HepG2 (cell line): ENCODE measurements around the gene LDLRAD4.

Experiments used
- ARNT ChIP-seq: fragments of 450-650 bp; IDR thresholded peaks from 2 replicates; pipeline ENCODE4 v1.6.1; 2017
- ATF7-NPFF ChIP-seq: sonication (generic); formaldehyde crosslinking; IDR thresholded peaks from 2 replicates; pipeline ENCODE4 v1.8.1; 2023; ENCODE audit warnings: mild to moderate bottlenecking, low read depth, missing genetic modification reagents, moderate library complexity
- CAMTA2 ChIP-seq: sonication (generic); formaldehyde crosslinking; IDR thresholded peaks from 2 replicates; pipeline ENCODE4 v1.4.0; 2020; ENCODE audit warnings: mild to moderate bottlenecking, missing genetic modification reagents, borderline replicate concordance
- E2F5 ChIP-seq: sonication (generic); formaldehyde crosslinking; conservative IDR thresholded peaks from 2 replicates; pipeline ENCODE4 v1.4.0; 2020; ENCODE audit warnings: missing genetic modification reagents
- JUN ChIP-seq: sonication (generic); formaldehyde crosslinking; IDR thresholded peaks from 2 replicates; pipeline ENCODE4 v1.4.0; 2020; ENCODE audit warnings: mild to moderate bottlenecking, missing genetic modification reagents
- MYC ChIP-seq: sonication (generic); formaldehyde crosslinking; IDR thresholded peaks from 2 replicates; pipeline ENCODE4 v1.9.0; 2021; ENCODE audit warnings: missing genetic modification reagents, borderline replicate concordance
- POLR2A ChIP-seq, 2 experiments: IDR thresholded peaks; 2 replicates each; pipeline ENCODE4 v1.6.1; 2011; ENCODE audit warnings: low read depth in 2 of 2, low read length in 2 of 2, mild to moderate bottlenecking in 1 of 2, moderate library complexity in 1 of 2; ENCODE audit not compliant: insufficient read depth in 1 of 2
- RFX5 ChIP-seq: IDR thresholded peaks from 2 replicates; pipeline ENCODE4 v1.6.1; 2011; ENCODE audit warnings: low read depth, low read length, improper control_type of control experiment
- ZNF33B ChIP-seq: sonication (generic); formaldehyde crosslinking; IDR thresholded peaks from 2 replicates; pipeline ENCODE4 v1.5.1; 2020; ENCODE audit warnings: mild to moderate bottlenecking, missing genetic modification reagents
- TF ChIP-seq, protein P1 (sequence below): sonication (generic); formaldehyde crosslinking; IDR thresholded peaks from 2 replicates; pipeline ENCODE4 v1.5.0; 2020; ENCODE audit warnings: mild to moderate bottlenecking, missing genetic modification reagents, moderate library complexity

GRCh38 chr18:13532406-13533075, 314.0 kb downstream of the LDLRAD4 start:
- no peak for TF ChIP-seq MYC (CRISPR knock-in tag)
- TF ChIP-seq ZNF33B (CRISPR knock-in tag) = no peak
- TF ChIP-seq ARNT = no peak
- TF ChIP-seq ATF7-NPFF (CRISPR knock-in tag) = no peak
- no peak for TF ChIP-seq CAMTA2 (CRISPR knock-in tag)
- TF ChIP-seq, protein P1, sequence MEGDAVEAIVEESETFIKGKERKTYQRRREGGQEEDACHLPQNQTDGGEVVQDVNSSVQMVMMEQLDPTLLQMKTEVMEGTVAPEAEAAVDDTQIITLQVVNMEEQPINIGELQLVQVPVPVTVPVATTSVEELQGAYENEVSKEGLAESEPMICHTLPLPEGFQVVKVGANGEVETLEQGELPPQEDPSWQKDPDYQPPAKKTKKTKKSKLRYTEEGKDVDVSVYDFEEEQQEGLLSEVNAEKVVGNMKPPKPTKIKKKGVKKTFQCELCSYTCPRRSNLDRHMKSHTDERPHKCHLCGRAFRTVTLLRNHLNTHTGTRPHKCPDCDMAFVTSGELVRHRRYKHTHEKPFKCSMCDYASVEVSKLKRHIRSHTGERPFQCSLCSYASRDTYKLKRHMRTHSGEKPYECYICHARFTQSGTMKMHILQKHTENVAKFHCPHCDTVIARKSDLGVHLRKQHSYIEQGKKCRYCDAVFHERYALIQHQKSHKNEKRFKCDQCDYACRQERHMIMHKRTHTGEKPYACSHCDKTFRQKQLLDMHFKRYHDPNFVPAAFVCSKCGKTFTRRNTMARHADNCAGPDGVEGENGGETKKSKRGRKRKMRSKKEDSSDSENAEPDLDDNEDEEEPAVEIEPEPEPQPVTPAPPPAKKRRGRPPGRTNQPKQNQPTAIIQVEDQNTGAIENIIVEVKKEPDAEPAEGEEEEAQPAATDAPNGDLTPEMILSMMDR (CRISPR knock-in tag) = no peak
- TF ChIP-seq RFX5 = no peak
- no peak for TF ChIP-seq JUN (CRISPR knock-in tag)
- no peak for TF ChIP-seq POLR2A (IDR thresholded peaks at IDR 0.05; ENCODE audit: insufficient read depth in 1 of 2, low read depth in 2 of 2, low read length in 2 of 2)
- TF ChIP-seq E2F5 (CRISPR knock-in tag) = no peak
